ENCODE data around the gene ARHGEF17. TPM values are rescaled to one million over a fixed set of nuclear protein-coding genes. Genes with fewer than 3 reads are reported as not detected.

ARHGEF17 gene
- total and polyA plus RNA-seq, 2 of the 8 experiments (the other 6 are each of a cell fraction or from before 2014, with no cell fraction given): 11.3 to 14.6 TPM

GRCh38 chr11:73334384-73335203 is 26.5 kb downstream of the ARHGEF17 start:
- H3K79me1 ChIP-seq (ENCODE audit: low read depth, low read length): no peaks in the 10 kb centered on the region
- H2AFZ ChIP-seq (ENCODE audit: low read length): no peak overlapping the region
- H3K4me1 ChIP-seq (replicated peaks in 1 of 4; ENCODE audit: control insufficient read depth in 3 of 4, insufficient read depth in 4 of 4, low read length in 3 of 4): peaks cover 10 to 32% (median 24%) of the 10 kb centered on the region in 4 experiments
- H2BK20ac ChIP-seq (ENCODE audit: low read length): no peak overlapping the region
- TF ChIP-seq TEAD4 (IDR thresholded peaks at IDR 0.05; ENCODE audit: low read depth, low read length): no peak
- no peak for TF ChIP-seq KDM5A (IDR thresholded peaks at IDR 0.05; ENCODE audit: low read length)
- no peak for TF ChIP-seq ATF3 (IDR thresholded peaks at IDR 0.05; ENCODE audit: insufficient read depth, low read depth, low read length)
- TF ChIP-seq, protein P1, sequence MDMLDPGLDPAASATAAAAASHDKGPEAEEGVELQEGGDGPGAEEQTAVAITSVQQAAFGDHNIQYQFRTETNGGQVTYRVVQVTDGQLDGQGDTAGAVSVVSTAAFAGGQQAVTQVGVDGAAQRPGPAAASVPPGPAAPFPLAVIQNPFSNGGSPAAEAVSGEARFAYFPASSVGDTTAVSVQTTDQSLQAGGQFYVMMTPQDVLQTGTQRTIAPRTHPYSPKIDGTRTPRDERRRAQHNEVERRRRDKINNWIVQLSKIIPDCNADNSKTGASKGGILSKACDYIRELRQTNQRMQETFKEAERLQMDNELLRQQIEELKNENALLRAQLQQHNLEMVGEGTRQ (IDR thresholded peaks at IDR 0.05; ENCODE audit: low read length): no peak
- DNase-seq (ENCODE audit: low read depth in 1 of 2, low spot score in 2 of 2) (no peak), FAIRE-seq (no peak)
- 69% methylated on average over 6 of the region's 6 CpGs; no CpG with 5 or more reads in 1 of the 2 experiments for WGBS, 2 experiments (ENCODE audit: extremely low coverage in 1 of 2, insufficient coverage in 1 of 2, insufficient read length in 1 of 2, insufficient replicate concordance in 2 of 2, low coverage in 1 of 2, low lambda C conversion rate in 2 of 2, missing lambda C conversion rate in 1 of 2)
- no peak overlapping the region for H3K14ac ChIP-seq (ENCODE audit: insufficient read length)
- H4K8ac ChIP-seq (ENCODE audit: extremely low read depth, insufficient read depth, low read length): no peak overlapping the region
- H3K79me2 ChIP-seq (ENCODE audit: control insufficient read depth in 1 of 2, insufficient read depth in 2 of 2, low read length in 2 of 2): no peaks in the 10 kb centered on the region
- no peak overlapping the region for H3K23ac ChIP-seq (ENCODE audit: insufficient read length)
- H3K56ac ChIP-seq (replicated peaks; ENCODE audit: insufficient read length, low read depth, low read length): no peak overlapping the region
- no peak overlapping the region for H3K4me2 ChIP-seq (ENCODE audit: insufficient read depth in 1 of 2, low read depth in 2 of 2, low read length in 2 of 2)
- H4K91ac ChIP-seq (replicated peaks; ENCODE audit: insufficient read length, low read length): no peak overlapping the region
- H3K4me3 ChIP-seq (ENCODE audit: extremely low read depth in 1 of 4, insufficient read depth in 2 of 4, low read depth in 3 of 4, low read length in 4 of 4): no peak overlapping the region
- no peak overlapping the region for H2BK15ac ChIP-seq (ENCODE audit: low read length)
- H2BK12ac ChIP-seq (ENCODE audit: low read depth, low read length): no peak overlapping the region
- ChIA-PET CTCF (ENCODE audit: partially characterized antibody) (interaction anchor here (0.5 to 35.5 kb wide), 12 partner anchors 10 to 1564 kb away, joined by 3 to 1456 read pairs (median 6); partner anchors contain the start of genes ARHGEF17 and RELT), POLR2A (ENCODE audit: partially characterized antibody) (interaction anchor here (0.7 to 4.9 kb wide), 2 partner anchors 21 to 27 kb away, joined by 4 to 29 read pairs; partner anchors contain the start of gene ARHGEF17)
- H3K36me3 ChIP-seq (ENCODE audit: control insufficient read depth in 2 of 4, insufficient read depth in 4 of 4, low read length in 3 of 4): no peaks in the 10 kb centered on the region
- no peaks in the 10 kb centered on the region for H3K23me2 ChIP-seq (ENCODE audit: low read depth, low read length)
- peaks cover 31% of the 10 kb centered on the region in 2 experiments for H4K20me1 ChIP-seq (replicated peaks in 1 of 2; ENCODE audit: control insufficient read depth in 1 of 2, insufficient read depth in 2 of 2, low read length in 2 of 2)
- no peak overlapping the region for H2BK120ac ChIP-seq (replicated peaks; ENCODE audit: low read depth, low read length)
- H3K18ac ChIP-seq (ENCODE audit: extremely low read depth, low read length): no peak overlapping the region
- H2BK5ac ChIP-seq (ENCODE audit: low read depth, low read length): no peak overlapping the region
- peaks cover 28 to 64% (median 53%) of the 10 kb centered on the region in 4 experiments for H3K27me3 ChIP-seq (replicated peaks in 1 of 4; ENCODE audit: control insufficient read depth in 3 of 4, extremely low read depth in 1 of 4, insufficient read depth in 3 of 4, low read length in 3 of 4)
- H3K9ac ChIP-seq (replicated peaks in 1 of 4; ENCODE audit: extremely low read depth in 1 of 4, low read depth in 3 of 4, low read length in 3 of 4): no peak overlapping the region
- H2AK5ac ChIP-seq (ENCODE audit: low read depth, low read length): no peak overlapping the region
- H4K5ac ChIP-seq (ENCODE audit: insufficient read length, low read depth, low read length): no peak overlapping the region
- H3K4ac ChIP-seq (replicated peaks; ENCODE audit: insufficient read length, low read depth, low read length): no peak overlapping the region
- H3K27ac ChIP-seq (ENCODE audit: low read depth, low read length): no peak overlapping the region
- no peaks in the 10 kb centered on the region for H3K9me3 ChIP-seq (ENCODE audit: insufficient read depth in 2 of 2, low read depth in 1 of 2, low read length in 1 of 2)

Data from H1 (cell line).